Measurements from ENCODE around the gene TAF1. TPM values are rescaled to one million over a fixed set of nuclear protein-coding genes. Genes with fewer than 3 reads are reported as not detected.

The TAF1 gene
- total RNA-seq, 2 experiments from 2014 or later: 30.2 to 48.2 TPM

DNA sequence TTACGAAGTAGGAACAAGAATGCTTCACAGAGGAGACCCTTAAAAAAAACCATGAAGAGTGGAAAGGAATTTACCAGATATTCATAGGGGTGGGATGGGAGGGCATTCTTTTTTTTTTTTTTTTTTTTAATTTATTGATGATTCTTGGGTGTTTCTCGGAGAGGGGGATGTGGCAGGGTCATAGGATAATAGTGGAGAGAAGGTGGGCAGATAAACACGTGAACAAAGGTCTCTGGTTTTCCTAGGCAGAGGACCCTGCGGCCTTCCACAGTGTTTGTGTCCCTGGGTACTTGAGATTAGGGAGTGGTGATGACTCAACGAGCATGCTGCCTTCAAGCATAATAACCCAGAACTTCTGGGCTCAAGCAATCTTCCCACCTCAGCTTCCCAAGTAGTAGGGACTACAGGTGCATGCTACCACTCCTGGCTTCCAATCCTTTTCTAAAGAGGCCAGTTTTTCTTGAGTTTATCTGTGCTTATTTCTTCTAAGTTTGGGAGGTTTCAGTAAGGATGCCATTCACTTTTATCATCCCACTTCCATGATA is 100.9 kb downstream of the TAF1 start:
- Histone ChIP-seq H3K27ac (ENCODE audit: low read depth, low read length, poor library complexity, severe bottlenecking) (no peak overlapping the region), H3K4me2 (ENCODE audit: low read length) (no peak overlapping the region), H3K36me3 (ENCODE audit: insufficient read depth, low read length) (peaks cover 41% of the 10 kb centered on the region), H3K9me3 (ENCODE audit: low read length) (no peaks in the 10 kb centered on the region), H3K9me2 (ENCODE audit: insufficient read depth, low read length) (no peaks in the 10 kb centered on the region), H3K4me1 (ENCODE audit: insufficient read depth, low read length, poor library complexity, severe bottlenecking) (no peaks in the 10 kb centered on the region), H2AFZ (ENCODE audit: low read length) (no peak overlapping the region), H3K4me3 (ENCODE audit: low read depth, low read length, poor library complexity, severe bottlenecking) (no peak overlapping the region), H3K79me2 (ENCODE audit: insufficient read depth, low read depth, low read length) (no peaks in the 10 kb centered on the region), H4K20me1 (ENCODE audit: insufficient read depth, low read length) (no peaks in the 10 kb centered on the region)
- TF ChIP-seq EZH2phosphoT487 (IDR thresholded peaks at IDR 0.05; ENCODE audit: borderline replicate concordance, low read depth, low read length): no peak
- TF ChIP-seq, protein P1, sequence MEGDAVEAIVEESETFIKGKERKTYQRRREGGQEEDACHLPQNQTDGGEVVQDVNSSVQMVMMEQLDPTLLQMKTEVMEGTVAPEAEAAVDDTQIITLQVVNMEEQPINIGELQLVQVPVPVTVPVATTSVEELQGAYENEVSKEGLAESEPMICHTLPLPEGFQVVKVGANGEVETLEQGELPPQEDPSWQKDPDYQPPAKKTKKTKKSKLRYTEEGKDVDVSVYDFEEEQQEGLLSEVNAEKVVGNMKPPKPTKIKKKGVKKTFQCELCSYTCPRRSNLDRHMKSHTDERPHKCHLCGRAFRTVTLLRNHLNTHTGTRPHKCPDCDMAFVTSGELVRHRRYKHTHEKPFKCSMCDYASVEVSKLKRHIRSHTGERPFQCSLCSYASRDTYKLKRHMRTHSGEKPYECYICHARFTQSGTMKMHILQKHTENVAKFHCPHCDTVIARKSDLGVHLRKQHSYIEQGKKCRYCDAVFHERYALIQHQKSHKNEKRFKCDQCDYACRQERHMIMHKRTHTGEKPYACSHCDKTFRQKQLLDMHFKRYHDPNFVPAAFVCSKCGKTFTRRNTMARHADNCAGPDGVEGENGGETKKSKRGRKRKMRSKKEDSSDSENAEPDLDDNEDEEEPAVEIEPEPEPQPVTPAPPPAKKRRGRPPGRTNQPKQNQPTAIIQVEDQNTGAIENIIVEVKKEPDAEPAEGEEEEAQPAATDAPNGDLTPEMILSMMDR (conservative IDR thresholded peaks at IDR 0.05; ENCODE audit: low read length): no peak
- CTCF ChIA-PET (ENCODE audit: unreplicated experiment): no interaction called here
- no peak for DNase-seq (ENCODE audit: low spot score)
- POLR2A ChIA-PET: no interaction called here
- intact Hi-C loops (cut with micrococcal nuclease; ENCODE audit: unreplicated experiment): no loop called here
- no TSS peak for BruUV-seq (replicated peaks)

DNA sequence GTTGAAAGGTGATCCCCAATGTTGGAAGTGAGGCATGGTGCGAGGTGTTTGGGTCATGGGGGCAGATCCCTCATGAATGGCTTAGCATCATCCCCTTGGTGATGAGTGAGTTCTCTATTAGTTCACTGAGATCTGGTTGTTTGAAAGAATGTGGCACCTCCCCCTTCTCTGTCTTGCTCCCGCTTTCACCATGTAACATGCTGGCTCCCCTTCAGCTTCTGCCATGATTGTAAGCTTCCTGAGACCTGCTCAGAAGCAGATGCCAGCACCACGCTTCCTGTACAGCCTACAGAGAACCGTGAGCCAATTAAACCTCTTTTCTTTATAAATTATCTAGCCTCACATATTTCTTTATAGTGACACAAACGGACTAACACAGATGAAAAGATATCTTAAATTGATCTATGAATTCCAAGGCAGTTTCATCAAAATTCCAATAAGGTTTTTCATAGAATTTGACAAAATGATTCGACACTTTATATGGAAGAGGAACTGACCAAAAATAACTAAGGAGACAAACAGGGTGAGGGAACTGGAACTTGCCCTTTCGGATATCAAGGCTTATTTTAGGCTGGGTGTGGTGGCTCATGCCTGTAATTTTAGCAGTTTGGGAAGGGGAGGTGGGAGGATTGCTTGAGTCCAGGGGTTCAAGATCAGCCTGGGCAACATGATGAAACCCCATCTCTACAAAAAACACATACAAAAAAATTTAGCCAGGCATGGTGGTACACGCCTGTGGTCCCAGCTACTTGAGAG is 109.8 kb downstream of the TAF1 start:
- H3K9me2 ChIP-seq (ENCODE audit: insufficient read depth, low read length): no peaks in the 10 kb centered on the region
- no peak overlapping the region for H3K27ac ChIP-seq (ENCODE audit: low read depth, low read length, poor library complexity, severe bottlenecking)
- TF ChIP-seq, protein P1 (conservative IDR thresholded peaks at IDR 0.05; ENCODE audit: low read length): no peak
- H2AFZ ChIP-seq (ENCODE audit: low read length): no peak overlapping the region
- POLR2A ChIA-PET: no interaction called here
- H3K79me2 ChIP-seq (ENCODE audit: insufficient read depth, low read depth, low read length): no peaks in the 10 kb centered on the region
- H4K20me1 ChIP-seq (ENCODE audit: insufficient read depth, low read length): no peaks in the 10 kb centered on the region
- CTCF ChIA-PET (ENCODE audit: unreplicated experiment): no interaction called here
- no peak overlapping the region for H3K4me3 ChIP-seq (ENCODE audit: low read depth, low read length, poor library complexity, severe bottlenecking)
- H3K4me1 ChIP-seq (ENCODE audit: insufficient read depth, low read length, poor library complexity, severe bottlenecking): no peaks in the 10 kb centered on the region
- H3K36me3 ChIP-seq (ENCODE audit: insufficient read depth, low read length): no peaks in the 10 kb centered on the region
- no peak for DNase-seq (ENCODE audit: low spot score)
- no peak overlapping the region for H3K4me2 ChIP-seq (ENCODE audit: low read length)
- no TSS peak for BruUV-seq (replicated peaks)
- intact Hi-C loops (cut with micrococcal nuclease; ENCODE audit: unreplicated experiment): no loop called here
- no peaks in the 10 kb centered on the region for H3K9me3 ChIP-seq (ENCODE audit: low read length)

DNA sequence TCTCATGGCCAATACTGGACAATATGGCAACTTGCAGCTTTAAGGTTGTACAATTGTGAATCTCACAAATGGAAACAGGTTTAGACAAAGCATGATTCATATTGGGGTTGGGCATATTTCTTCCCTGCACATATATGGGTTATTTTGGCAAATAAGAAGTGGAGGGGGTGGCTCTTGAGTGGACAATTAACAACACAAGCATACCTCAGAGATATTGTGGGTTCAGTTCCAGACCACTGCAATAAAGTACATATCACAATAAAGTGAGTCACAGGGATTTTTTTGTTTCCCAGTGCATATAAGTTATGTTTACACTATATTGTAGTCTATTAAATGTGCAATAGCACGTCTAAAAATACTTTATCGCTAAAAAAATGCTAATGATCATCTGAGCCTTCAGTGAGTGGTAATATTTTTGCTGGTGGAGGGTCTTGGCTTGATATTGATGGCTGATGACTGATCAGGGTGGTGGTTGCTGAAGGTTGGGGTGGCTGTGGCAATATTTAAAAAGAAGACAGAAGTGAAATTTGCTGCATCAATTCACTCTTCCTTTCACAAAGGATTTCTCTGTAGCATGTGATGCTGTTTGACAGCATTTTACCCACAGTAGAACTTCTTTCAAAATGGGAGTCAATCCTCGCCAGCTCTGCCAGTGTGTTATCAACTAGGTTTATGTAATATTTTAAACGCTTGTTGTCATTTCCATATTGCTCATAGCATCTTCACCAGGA is 116.2 kb downstream of the TAF1 start:
- ChIA-PET CTCF (ENCODE audit: unreplicated experiment) (no interaction called here), POLR2A (no interaction called here)
- no peak for DNase-seq (ENCODE audit: low spot score)
- Histone ChIP-seq H3K79me2 (ENCODE audit: insufficient read depth, low read depth, low read length) (no peaks in the 10 kb centered on the region), H2AFZ (ENCODE audit: low read length) (no peak overlapping the region), H3K27ac (ENCODE audit: low read depth, low read length, poor library complexity, severe bottlenecking) (no peak overlapping the region), H3K4me2 (ENCODE audit: low read length) (no peak overlapping the region), H4K20me1 (ENCODE audit: insufficient read depth, low read length) (no peaks in the 10 kb centered on the region), H3K4me3 (ENCODE audit: low read depth, low read length, poor library complexity, severe bottlenecking) (no peak overlapping the region), H3K9me3 (ENCODE audit: low read length) (no peaks in the 10 kb centered on the region), H3K36me3 (ENCODE audit: insufficient read depth, low read length) (no peaks in the 10 kb centered on the region), H3K4me1 (ENCODE audit: insufficient read depth, low read length, poor library complexity, severe bottlenecking) (no peaks in the 10 kb centered on the region), H3K9me2 (ENCODE audit: insufficient read depth, low read length) (no peaks in the 10 kb centered on the region)
- TF ChIP-seq, protein P1 (conservative IDR thresholded peaks at IDR 0.05; ENCODE audit: low read length): no peak
- intact Hi-C loops (cut with micrococcal nuclease; ENCODE audit: unreplicated experiment): no loop called here
- no TSS peak for BruUV-seq (replicated peaks)
